Lung (tissue), 16 donors: ENCODE measurements around the gene GALNT13. TPM values are rescaled to one million over a fixed set of nuclear protein-coding genes. Genes with fewer than 3 reads are reported as not detected.

Experiments used
- ATAC-seq: fragments of 200-7000 bp; cut with Tn5 transposase; one replicate; pipeline ENCODE4 v1.9.1; 2020; ENCODE audit warnings: moderate number of reproducible peaks; ENCODE audit not compliant: insufficient read depth, low FRiP score
- DNase-seq, 3 donors: peaks; one replicate each; pipeline ENCODE4 v3.0.0-alpha.2; 2013 to 2017
- H3K27ac ChIP-seq, 2 donors: one replicate each; pipeline ENCODE4 v1.5.1; 2013; ENCODE audit warnings: mild to moderate bottlenecking in 2 of 2, moderate library complexity in 2 of 2, control low read depth in 1 of 2, inconsistent platforms in 1 of 2, low read depth in 1 of 2, low read length in 1 of 2
- H3K27me3 ChIP-seq, 3 donors: one replicate each; pipeline ENCODE4 v1.5.1; 2013; ENCODE audit warnings: low read length in 2 of 3; ENCODE audit not compliant: control insufficient read depth in 3 of 3, insufficient read depth in 3 of 3
- H3K36me3 ChIP-seq, 4 donors: one replicate each; pipeline ENCODE4 v1.5.1; 2013; ENCODE audit warnings: low read length in 4 of 4, mild to moderate bottlenecking in 1 of 4, moderate library complexity in 1 of 4; ENCODE audit not compliant: control insufficient read depth in 4 of 4, insufficient read depth in 4 of 4
- H3K4me1 ChIP-seq, 5 donors: one replicate each; pipeline ENCODE4 v1.5.1; 2013; ENCODE audit warnings: low read length in 5 of 5, mild to moderate bottlenecking in 2 of 5, moderate library complexity in 1 of 5; ENCODE audit not compliant: control insufficient read depth in 5 of 5, insufficient read depth in 5 of 5
- H3K4me3 ChIP-seq: one replicate; pipeline ENCODE4 v1.5.1; 2013; ENCODE audit warnings: mild to moderate bottlenecking, control low read depth, moderate library complexity
- H3K9ac ChIP-seq, 2 donors: one replicate each; pipeline ENCODE4 v1.5.1; 2013; ENCODE audit warnings: low read length in 2 of 2, control low read depth in 1 of 2; ENCODE audit not compliant: insufficient read depth in 1 of 2
- H3K9me3 ChIP-seq, 4 donors: one replicate each; pipeline ENCODE4 v1.5.1; 2013; ENCODE audit warnings: low read length in 3 of 4, mild to moderate bottlenecking in 1 of 4, moderate library complexity in 1 of 4; ENCODE audit not compliant: control insufficient read depth in 4 of 4, insufficient read depth in 3 of 4
- CTCF ChIP-seq: IDR thresholded peaks from 2 replicates; pipeline ENCODE4 v1.5.1; 2012; ENCODE audit warnings: mild to moderate bottlenecking; ENCODE audit errors: control extremely low read depth, extremely low read depth
- WGBS, 2 donors: extraction: QIAGEN DNeasy Blood & Tissue Kit; methylation state at CpG; one replicate each; pipeline ENCODE4 v1.1.7; 2013; 5-methylcytosine and 5-hydroxymethylcytosine counted together
- long read RNA-seq, 5 donors: transcript quantifications; one replicate each; lab custom pipeline, GENCODE V29; 2026
- polyA plus RNA-seq, 2 donors: library from polyadenylated mRNA; stranded (reverse); fragments of 200-250 nt; gene quantifications; one replicate each; pipeline ENCODE4 v1.2.1, GENCODE V29; 2013
- total RNA-seq, 2 donors: library from RNA; depleted of rRNA in 1 of 2; stranded (reverse); fragments of >200 nt in 1 of 2; gene quantifications; one replicate each; pipeline ENCODE4 v1.2.1, GENCODE V29; 2014 to 2021
- donor health status: control.
- donor health status: control.
- donor health status: Bipolar disorder and iron deficiency.
- donor health status: healthy.
- donor health status: DM: yes; HTN: yes; CAD: no.

Gene GALNT13
- 1 to 10 TPM; 1.4 to 3.1 TPM for total RNA-seq
- 1 to 10 TPM in 1 of 2 donors, under 1 TPM in 1; 0.57 to 1.0 TPM for polyA plus RNA-seq
- long read RNA-seq, donor 1, full-length matches to known transcripts: 1 of 1 reads
- long read RNA-seq, donor 1, partial matches to known transcripts: 0 of 1 reads
- long read RNA-seq, donor 1, other reads (novel, unspliced or antisense): 0 of 1 reads
- long read RNA-seq, donor 2: 0 reads
- long read RNA-seq, donor 3, full-length matches to known transcripts: 1 of 1 reads
- long read RNA-seq, donor 3, partial matches to known transcripts: 0 of 1 reads
- long read RNA-seq, donor 3, other reads (novel, unspliced or antisense): 0 of 1 reads
- long read RNA-seq, donor 4: 0 reads
- long read RNA-seq, donor 5, full-length matches to known transcripts: 1 of 1 reads
- long read RNA-seq, donor 5, partial matches to known transcripts: 0 of 1 reads
- long read RNA-seq, donor 5, other reads (novel, unspliced or antisense): 0 of 1 reads

GRCh38 chr2:153871231-153872221 lies at the start of gene GALNT13:
Gene GALNT13, plus strand, starts transcription at chr2:153871922.
- H3K27ac ChIP-seq: no peak within 1 kb of the TSS
- H3K9me3 ChIP-seq: peaks cover 0 to 3% (median 0%) of the 10 kb centered on the region in 4 donors
- peaks cover 3 to 52% (median 30%) of the 10 kb centered on the region in 3 donors for H3K27me3 ChIP-seq
- peak within 1 kb of the TSS in 1 of 2 donors; percentile 16 for H3K9ac ChIP-seq
- 2 to 4% methylated on average over 61 to 93 of the region's 93 CpGs for WGBS, 2 donors
- TF ChIP-seq CTCF: no peak
- ATAC-seq (peak; percentile 80), DNase-seq (peak; percentile 86 to 89 (median 89))
- H3K36me3 ChIP-seq: no peaks in the 10 kb centered on the region
- H3K4me3 ChIP-seq: peak within 1 kb of the TSS; percentile 32
- peaks cover 0 to 9% (median 0%) of the 10 kb centered on the region in 5 donors for H3K4me1 ChIP-seq

GRCh38 chr2:153823880-153824279 lies 47.8 kb upstream of the GALNT13 start:
- no peaks in the 10 kb centered on the region for H3K36me3 ChIP-seq
- H3K27me3 ChIP-seq: no peaks in the 10 kb centered on the region
- no peaks in the 10 kb centered on the region for H3K4me1 ChIP-seq
- ATAC-seq (no peak), DNase-seq (no peak)
- no peak overlapping the region for H3K27ac ChIP-seq
- H3K9me3 ChIP-seq: peaks cover 0 to 9% (median 0%) of the 10 kb centered on the region in 4 donors
- WGBS, 2 donors: 63 to 69% methylated on average over 1 of the region's 1 CpG
- H3K9ac ChIP-seq: no peak overlapping the region
- H3K4me3 ChIP-seq: no peak overlapping the region
- no peak for TF ChIP-seq CTCF

- DNase-seq: no peak
- no peak overlapping the region for H3K27ac ChIP-seq
- no peak overlapping the region for H3K9ac ChIP-seq
- H3K36me3 ChIP-seq: no peaks in the 10 kb centered on the region
- H3K9me3 ChIP-seq: peaks cover 0 to 11% (median 0%) of the 10 kb centered on the region in 4 donors
- ATAC-seq: no peak
- H3K4me1 ChIP-seq: no peaks in the 10 kb centered on the region
- no peak overlapping the region for H3K4me3 ChIP-seq
- no peak for TF ChIP-seq CTCF
- WGBS, 2 donors: 69 to 81% methylated on average over 6 of the region's 6 CpGs
- no peaks in the 10 kb centered on the region for H3K27me3 ChIP-seq
Measured at GRCh38 chr2:153828335-153828734, 43.4 kb upstream of the GALNT13 start.
